ENCODE results near the gene SMIM33. TPM values are rescaled to one million over a fixed set of nuclear protein-coding genes. Genes with fewer than 3 reads are reported as not detected.
A peak's percentile ranks its signal among the peaks of the same experiment; 100 is the strongest.

Gene SMIM33
- total and polyA plus RNA-seq, 2 of the 13 experiments (the other 11 are each of a cell fraction or from before 2014, with no cell fraction given), result not detected

DNA sequence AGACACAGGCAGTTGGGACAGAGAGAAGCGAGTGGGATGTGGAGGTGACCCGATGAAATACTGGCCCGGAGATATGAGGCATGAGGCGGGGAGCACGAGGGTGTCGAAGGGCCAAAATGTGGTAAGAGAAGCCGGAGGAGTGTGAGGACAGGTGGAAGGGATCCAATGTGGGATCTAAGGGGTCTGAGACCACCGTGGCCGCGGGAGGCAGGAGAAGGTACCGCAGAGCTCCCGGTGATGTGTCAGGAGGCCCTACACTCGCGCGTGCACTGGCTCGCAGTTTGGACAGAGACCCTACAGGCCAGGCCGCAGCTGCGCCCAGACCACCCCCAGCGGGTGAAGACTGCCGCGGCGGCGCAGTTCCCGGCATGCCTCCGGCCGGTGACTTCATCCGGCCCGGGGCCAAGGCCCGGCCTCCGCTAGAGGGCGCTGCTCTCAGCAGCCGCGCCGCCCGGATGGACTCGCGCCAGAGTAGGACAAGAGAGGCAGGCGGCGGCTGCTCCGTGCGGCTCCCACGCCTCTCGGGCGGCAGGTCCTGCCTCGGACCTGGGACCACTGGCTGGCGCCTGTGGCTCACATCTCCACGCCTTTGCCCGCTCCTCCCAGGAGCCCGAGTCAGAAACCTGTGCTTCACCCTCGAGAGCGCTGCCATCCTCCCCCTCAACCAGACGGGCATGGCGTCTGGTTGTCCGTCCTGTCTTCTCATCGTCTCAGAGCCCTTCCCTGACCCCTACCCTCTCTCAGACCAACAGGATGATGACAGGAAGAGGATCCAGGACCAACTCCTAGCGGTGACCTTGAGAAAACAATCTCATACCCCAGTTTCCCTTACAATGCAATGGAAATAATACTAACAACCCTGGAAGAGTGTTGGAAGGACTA, 47.1 kb downstream of the SMIM33 start (continued):
- TF ChIP-seq, protein P1, sequence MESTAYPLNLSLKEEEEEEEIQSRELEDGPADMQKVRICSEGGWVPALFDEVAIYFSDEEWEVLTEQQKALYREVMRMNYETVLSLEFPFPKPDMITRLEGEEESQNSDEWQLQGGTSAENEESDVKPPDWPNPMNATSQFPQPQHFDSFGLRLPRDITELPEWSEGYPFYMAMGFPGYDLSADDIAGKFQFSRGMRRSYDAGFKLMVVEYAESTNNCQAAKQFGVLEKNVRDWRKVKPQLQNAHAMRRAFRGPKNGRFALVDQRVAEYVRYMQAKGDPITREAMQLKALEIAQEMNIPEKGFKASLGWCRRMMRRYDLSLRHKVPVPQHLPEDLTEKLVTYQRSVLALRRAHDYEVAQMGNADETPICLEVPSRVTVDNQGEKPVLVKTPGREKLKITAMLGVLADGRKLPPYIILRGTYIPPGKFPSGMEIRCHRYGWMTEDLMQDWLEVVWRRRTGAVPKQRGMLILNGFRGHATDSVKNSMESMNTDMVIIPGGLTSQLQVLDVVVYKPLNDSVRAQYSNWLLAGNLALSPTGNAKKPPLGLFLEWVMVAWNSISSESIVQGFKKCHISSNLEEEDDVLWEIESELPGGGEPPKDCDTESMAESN (CRISPR knock-in tag; conservative IDR thresholded peaks at IDR 0.05), result peak; percentile 98
- TF ChIP-seq ZFX (CRISPR knock-in tag; IDR thresholded peaks at IDR 0.05; ENCODE audit: low read depth) (peak; percentile 96), SALL2 (CRISPR knock-in tag; IDR thresholded peaks at IDR 0.05) (peak; percentile 90), MATR3 (CRISPR knock-in tag; IDR thresholded peaks at IDR 0.05) (no peak), ZNF569 (CRISPR knock-in tag; IDR thresholded peaks at IDR 0.05; ENCODE audit: borderline replicate concordance) (no peak), TMF1 (CRISPR knock-in tag; IDR thresholded peaks at IDR 0.05; ENCODE audit: low read depth) (no peak), ZFAT (CRISPR knock-in tag; conservative IDR thresholded peaks at IDR 0.05) (no peak), MAFK (conservative IDR thresholded peaks at IDR 0.05 in 1 of 2, IDR thresholded peaks at IDR 0.05 in 1 of 2; ENCODE audit: low read length in 2 of 2) (no peak), ZNF468 (CRISPR knock-in tag; IDR thresholded peaks at IDR 0.05) (0 out of 2 replicates have a peak, but pooled peaks have one; percentile 61), MYC (CRISPR knock-in tag; IDR thresholded peaks at IDR 0.05; ENCODE audit: borderline replicate concordance) (peak; percentile 89), ZNF160 (CRISPR knock-in tag; IDR thresholded peaks at IDR 0.05) (peak; percentile 81), IKZF4 (CRISPR knock-in tag; IDR thresholded peaks at IDR 0.05; ENCODE audit: borderline replicate concordance, low read depth, not compliant biosample characterization) (peak; percentile 86)
- TF ChIP-seq, protein P2, sequence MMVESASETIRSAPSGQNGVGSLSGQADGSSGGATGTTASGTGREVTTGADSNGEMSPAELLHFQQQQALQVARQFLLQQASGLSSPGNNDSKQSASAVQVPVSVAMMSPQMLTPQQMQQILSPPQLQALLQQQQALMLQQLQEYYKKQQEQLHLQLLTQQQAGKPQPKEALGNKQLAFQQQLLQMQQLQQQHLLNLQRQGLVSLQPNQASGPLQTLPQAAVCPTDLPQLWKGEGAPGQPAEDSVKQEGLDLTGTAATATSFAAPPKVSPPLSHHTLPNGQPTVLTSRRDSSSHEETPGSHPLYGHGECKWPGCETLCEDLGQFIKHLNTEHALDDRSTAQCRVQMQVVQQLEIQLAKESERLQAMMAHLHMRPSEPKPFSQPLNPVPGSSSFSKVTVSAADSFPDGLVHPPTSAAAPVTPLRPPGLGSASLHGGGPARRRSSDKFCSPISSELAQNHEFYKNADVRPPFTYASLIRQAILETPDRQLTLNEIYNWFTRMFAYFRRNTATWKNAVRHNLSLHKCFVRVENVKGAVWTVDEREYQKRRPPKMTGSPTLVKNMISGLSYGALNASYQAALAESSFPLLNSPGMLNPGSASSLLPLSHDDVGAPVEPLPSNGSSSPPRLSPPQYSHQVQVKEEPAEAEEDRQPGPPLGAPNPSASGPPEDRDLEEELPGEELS (CRISPR knock-in tag; IDR thresholded peaks at IDR 0.05), result peak; percentile 33
- TF ChIP-seq, protein P3, sequence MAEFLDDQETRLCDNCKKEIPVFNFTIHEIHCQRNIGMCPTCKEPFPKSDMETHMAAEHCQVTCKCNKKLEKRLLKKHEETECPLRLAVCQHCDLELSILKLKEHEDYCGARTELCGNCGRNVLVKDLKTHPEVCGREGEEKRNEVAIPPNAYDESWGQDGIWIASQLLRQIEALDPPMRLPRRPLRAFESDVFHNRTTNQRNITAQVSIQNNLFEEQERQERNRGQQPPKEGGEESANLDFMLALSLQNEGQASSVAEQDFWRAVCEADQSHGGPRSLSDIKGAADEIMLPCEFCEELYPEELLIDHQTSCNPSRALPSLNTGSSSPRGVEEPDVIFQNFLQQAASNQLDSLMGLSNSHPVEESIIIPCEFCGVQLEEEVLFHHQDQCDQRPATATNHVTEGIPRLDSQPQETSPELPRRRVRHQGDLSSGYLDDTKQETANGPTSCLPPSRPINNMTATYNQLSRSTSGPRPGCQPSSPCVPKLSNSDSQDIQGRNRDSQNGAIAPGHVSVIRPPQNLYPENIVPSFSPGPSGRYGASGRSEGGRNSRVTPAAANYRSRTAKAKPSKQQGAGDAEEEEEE (CRISPR knock-in tag; IDR thresholded peaks at IDR 0.05; ENCODE audit: borderline replicate concordance), result no peak
- TF ChIP-seq, protein P4, sequence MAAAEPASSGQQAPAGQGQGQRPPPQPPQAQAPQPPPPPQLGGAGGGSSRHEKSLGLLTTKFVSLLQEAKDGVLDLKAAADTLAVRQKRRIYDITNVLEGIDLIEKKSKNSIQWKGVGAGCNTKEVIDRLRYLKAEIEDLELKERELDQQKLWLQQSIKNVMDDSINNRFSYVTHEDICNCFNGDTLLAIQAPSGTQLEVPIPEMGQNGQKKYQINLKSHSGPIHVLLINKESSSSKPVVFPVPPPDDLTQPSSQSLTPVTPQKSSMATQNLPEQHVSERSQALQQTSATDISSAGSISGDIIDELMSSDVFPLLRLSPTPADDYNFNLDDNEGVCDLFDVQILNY (CRISPR knock-in tag; conservative IDR thresholded peaks at IDR 0.05), result peak; percentile 27
- TF ChIP-seq, protein P5, sequence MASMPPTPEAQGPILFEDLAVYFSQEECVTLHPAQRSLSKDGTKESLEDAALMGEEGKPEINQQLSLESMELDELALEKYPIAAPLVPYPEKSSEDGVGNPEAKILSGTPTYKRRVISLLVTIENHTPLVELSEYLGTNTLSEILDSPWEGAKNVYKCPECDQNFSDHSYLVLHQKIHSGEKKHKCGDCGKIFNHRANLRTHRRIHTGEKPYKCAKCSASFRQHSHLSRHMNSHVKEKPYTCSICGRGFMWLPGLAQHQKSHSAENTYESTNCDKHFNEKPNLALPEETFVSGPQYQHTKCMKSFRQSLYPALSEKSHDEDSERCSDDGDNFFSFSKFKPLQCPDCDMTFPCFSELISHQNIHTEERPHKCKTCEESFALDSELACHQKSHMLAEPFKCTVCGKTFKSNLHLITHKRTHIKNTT (CRISPR knock-in tag; IDR thresholded peaks at IDR 0.05), result no peak
- TF ChIP-seq, protein P6, sequence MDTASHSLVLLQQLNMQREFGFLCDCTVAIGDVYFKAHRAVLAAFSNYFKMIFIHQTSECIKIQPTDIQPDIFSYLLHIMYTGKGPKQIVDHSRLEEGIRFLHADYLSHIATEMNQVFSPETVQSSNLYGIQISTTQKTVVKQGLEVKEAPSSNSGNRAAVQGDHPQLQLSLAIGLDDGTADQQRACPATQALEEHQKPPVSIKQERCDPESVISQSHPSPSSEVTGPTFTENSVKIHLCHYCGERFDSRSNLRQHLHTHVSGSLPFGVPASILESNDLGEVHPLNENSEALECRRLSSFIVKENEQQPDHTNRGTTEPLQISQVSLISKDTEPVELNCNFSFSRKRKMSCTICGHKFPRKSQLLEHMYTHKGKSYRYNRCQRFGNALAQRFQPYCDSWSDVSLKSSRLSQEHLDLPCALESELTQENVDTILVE (CRISPR knock-in tag; IDR thresholded peaks at IDR 0.05), result peak; percentile 70; the same call in 1 of the 2 replicates

All from HepG2 (cell line).